ENCODE data around the gene ANO2.

GRCh38 chr12:5770727-5771126, 174.3 kb downstream of the ANO2 start:
- no peak for TF ChIP-seq CTCF (IDR thresholded peaks at IDR 0.05; ENCODE audit: low read depth, low read length, missing input control)
- no peak for TF ChIP-seq GABPA (IDR thresholded peaks at IDR 0.05 in 1 of 2, conservative IDR thresholded peaks at IDR 0.05 in 1 of 2)
- TF ChIP-seq YY1 (IDR thresholded peaks at IDR 0.05) = no peak
- TF ChIP-seq MAX (IDR thresholded peaks at IDR 0.05) = no peak
- TF ChIP-seq REST (IDR thresholded peaks at IDR 0.05) = no peak
- no peak for TF ChIP-seq FOXA1 (IDR thresholded peaks at IDR 0.05)
- no peak for TF ChIP-seq HNF4A (conservative IDR thresholded peaks at IDR 0.05)

Measured in liver (tissue), 3 donors.